RWPE1 (cell line): ENCODE data around the gene TBC1D8B.

Source experiments
- CTCF ChIA-PET: fragments of 350-600 bp; sonication (Branson Sonifier 250); formaldehyde crosslinking; extraction: SDS; loops from one replicate; lab custom pipeline; 2021; lab: Yijun Ruan, JAX
- POLR2A ChIA-PET: fragments of 400-600 bp; formaldehyde crosslinking; extraction: SDS; loops from one replicate; lab custom pipeline; 2020; ENCODE audit warnings: antibody characterized with exemption; ENCODE audit not compliant: low non-redundant PET; lab: Yijun Ruan, JAX
- DNase-seq: peaks from one replicate; pipeline ENCODE4 v3.0.0; 2012; ENCODE audit warnings: low spot score
- H3K27ac ChIP-seq: fragments of 450-650 bp; 2 replicates; pipeline ENCODE4 v1.5.1; 2017
- CTCF ChIP-seq: fragments of 450-650 bp; conservative IDR thresholded peaks from 2 replicates; pipeline ENCODE4 v1.5.1; 2017; ENCODE audit warnings: low read depth, mild to moderate bottlenecking

The TBC1D8B gene

GRCh38 chrX:106917830-106918500 lies 115.5 kb downstream of the TBC1D8B start:
- peak; percentile 53 for DNase-seq
- POLR2A ChIA-PET = no interaction called here
- no peak overlapping the region for H3K27ac ChIP-seq
- CTCF ChIA-PET = no interaction called here
- no peak for TF ChIP-seq CTCF

GRCh38 chrX:106919932-106920452 lies 117.5 kb downstream of the TBC1D8B start, which contains the start of gene CLDN2:
TSS of gene CLDN2 (plus strand) at chrX:106920402. CDS start at chrX:106928229, 7,827 bp downstream.
- H3K27ac ChIP-seq = no peak within 1 kb of the TSS
- POLR2A ChIA-PET = no interaction called here
- CTCF ChIA-PET = interaction anchor here (0.7 kb wide), 1 partner anchor 1381 kb away, joined by 3 read pairs; no protein-coding TSS in a partner anchor
- TF ChIP-seq CTCF = no peak
- no peak for DNase-seq

- POLR2A ChIA-PET = no interaction called here
These were observed 119.2 kb downstream of the TBC1D8B start for GRCh38 chrX:106921637-106922036.

More at GRCh38 chrX:106921637-106922036, 119.2 kb downstream of the TBC1D8B start:
- CTCF ChIA-PET = interaction anchor here (0.7 kb wide), 1 partner anchor 38 kb away, joined by 4 read pairs; no protein-coding TSS in a partner anchor
- no peak for DNase-seq
- TF ChIP-seq CTCF = no peak
- H3K27ac ChIP-seq = no peak overlapping the region
